Measurements from ENCODE around the gene CDK9.

The CDK9 gene

GRCh38 chr9:127808347-127809001, 22.6 kb downstream of the CDK9 start:
- Mint-ChIP-seq H3K4me1 (no peaks in the 10 kb centered on the region), H3K36me3 (ENCODE audit: low read depth) (peaks cover 22% of the 10 kb centered on the region), H3K9me3 (no peaks in the 10 kb centered on the region), H3K27ac (no peak overlapping the region), H3K27me3 (ENCODE audit: low read depth) (no peaks in the 10 kb centered on the region), H3K4me3 (no peak overlapping the region)
- no peak for TF ChIP-seq CTCF (IDR thresholded peaks at IDR 0.05; ENCODE audit: unreplicated experiment in 3 of 3)

- Mint-ChIP-seq H3K9me3 (no peaks in the 10 kb centered on the region), H3K27me3 (ENCODE audit: low read depth) (no peaks in the 10 kb centered on the region), H3K36me3 (ENCODE audit: low read depth) (peaks cover 22% of the 10 kb centered on the region), H3K4me3 (peak overlapping the region in 1 of 3 experiments; percentile 56), H3K4me1 (no peaks in the 10 kb centered on the region), H3K27ac (no peak overlapping the region)
- no peak for TF ChIP-seq CTCF (IDR thresholded peaks at IDR 0.05; ENCODE audit: unreplicated experiment in 3 of 3)
These were observed 23.2 kb downstream of the CDK9 start for GRCh38 chr9:127809002-127809539.

- Mint-ChIP-seq H3K4me3 (peak overlapping the region in 1 of 3 experiments; percentile 56), H3K27me3 (ENCODE audit: low read depth) (no peaks in the 10 kb centered on the region), H3K4me1 (no peaks in the 10 kb centered on the region), H3K36me3 (ENCODE audit: low read depth) (peaks cover 22% of the 10 kb centered on the region), H3K27ac (no peak overlapping the region), H3K9me3 (no peaks in the 10 kb centered on the region)
- TF ChIP-seq CTCF (IDR thresholded peaks at IDR 0.05; ENCODE audit: unreplicated experiment in 3 of 3): no peak
These were observed 23.9 kb downstream of the CDK9 start for GRCh38 chr9:127809540-127810377.

- no peaks in the 10 kb centered on the region for H3K9me3 Mint-ChIP-seq
- no peak overlapping the region for H3K4me3 Mint-ChIP-seq
- H3K36me3 Mint-ChIP-seq (ENCODE audit: low read depth): peaks cover 22% of the 10 kb centered on the region
- no peaks in the 10 kb centered on the region for H3K4me1 Mint-ChIP-seq
- H3K27ac Mint-ChIP-seq: no peak overlapping the region
- no peaks in the 10 kb centered on the region for H3K27me3 Mint-ChIP-seq (ENCODE audit: low read depth)
- no peak for TF ChIP-seq CTCF (IDR thresholded peaks at IDR 0.05; ENCODE audit: unreplicated experiment in 3 of 3)
These were observed 24.7 kb downstream of the CDK9 start for GRCh38 chr9:127810378-127811187.

- Mint-ChIP-seq H3K36me3 (ENCODE audit: low read depth) (peaks cover 14% of the 10 kb centered on the region), H3K27ac (no peak overlapping the region), H3K4me1 (peaks cover 2% of the 10 kb centered on the region), H3K27me3 (ENCODE audit: low read depth) (no peaks in the 10 kb centered on the region), H3K4me3 (no peak overlapping the region), H3K9me3 (no peaks in the 10 kb centered on the region)
- TF ChIP-seq CTCF (IDR thresholded peaks at IDR 0.05; ENCODE audit: unreplicated experiment in 3 of 3): no peak
These were observed 26.2 kb downstream of the CDK9 start for GRCh38 chr9:127812011-127812410.

Measured in nephron (organoid).